IPS DF 19.7 (cell line): ENCODE results near the gene ORC4.
"Not testable (repeated sequence)": the region's sequence is repeated elsewhere in the genome, so short reads cannot be mapped to it uniquely, and the experiment has no call there.

Experiments used
- DNase-seq: peaks from one replicate; pipeline ENCODE4 v3.0.0-alpha.2; 2013; ENCODE audit warnings: low read depth, low spot score

The ORC4 gene

DNA sequence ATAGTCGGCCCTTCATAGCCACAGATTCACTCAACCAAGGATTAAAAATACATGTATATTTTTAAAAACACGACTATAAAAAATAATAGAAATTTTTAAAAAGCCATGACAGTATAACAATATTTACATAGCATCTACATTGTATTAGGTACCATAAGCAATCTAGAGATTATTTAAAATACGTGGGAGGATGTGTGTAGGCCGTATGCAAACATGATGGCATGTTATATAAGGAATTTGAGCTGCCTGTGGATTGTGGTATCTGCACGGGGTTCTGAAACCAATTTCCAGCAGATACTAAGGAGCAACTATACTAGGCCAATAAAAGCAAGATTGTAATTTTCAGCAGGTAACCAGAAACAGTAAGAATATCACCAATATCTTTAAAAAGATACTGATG, 5.9 kb downstream of the ORC4 start:
- no peak for DNase-seq

GRCh38 chr2:148013876-148014275, 6.7 kb downstream of the ORC4 start:
- DNase-seq: no peak

DNA sequence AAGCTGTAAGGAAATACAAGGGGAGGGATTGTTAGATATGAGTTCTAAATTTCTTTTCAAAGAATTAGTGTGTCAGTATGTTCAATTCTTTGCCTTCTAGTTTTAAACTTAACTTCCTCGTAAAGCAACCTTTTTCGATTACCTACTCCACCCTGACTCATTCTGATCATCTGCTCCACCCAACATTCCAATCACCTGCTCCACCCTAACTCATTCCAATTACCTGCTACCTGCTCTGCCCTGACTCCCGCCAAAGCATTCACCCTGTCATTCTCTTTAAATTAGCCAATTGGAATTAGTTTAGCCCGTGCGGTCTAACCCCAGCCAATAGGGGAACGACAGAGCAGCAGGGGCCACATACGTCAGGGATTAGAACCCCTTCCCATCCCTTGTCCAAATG, 12.1 kb downstream of the ORC4 start:
- DNase-seq: not testable (repeated sequence)

- DNase-seq: no peak
Measured at GRCh38 chr2:148007219-148007900, 13.2 kb downstream of the ORC4 start.

DNA sequence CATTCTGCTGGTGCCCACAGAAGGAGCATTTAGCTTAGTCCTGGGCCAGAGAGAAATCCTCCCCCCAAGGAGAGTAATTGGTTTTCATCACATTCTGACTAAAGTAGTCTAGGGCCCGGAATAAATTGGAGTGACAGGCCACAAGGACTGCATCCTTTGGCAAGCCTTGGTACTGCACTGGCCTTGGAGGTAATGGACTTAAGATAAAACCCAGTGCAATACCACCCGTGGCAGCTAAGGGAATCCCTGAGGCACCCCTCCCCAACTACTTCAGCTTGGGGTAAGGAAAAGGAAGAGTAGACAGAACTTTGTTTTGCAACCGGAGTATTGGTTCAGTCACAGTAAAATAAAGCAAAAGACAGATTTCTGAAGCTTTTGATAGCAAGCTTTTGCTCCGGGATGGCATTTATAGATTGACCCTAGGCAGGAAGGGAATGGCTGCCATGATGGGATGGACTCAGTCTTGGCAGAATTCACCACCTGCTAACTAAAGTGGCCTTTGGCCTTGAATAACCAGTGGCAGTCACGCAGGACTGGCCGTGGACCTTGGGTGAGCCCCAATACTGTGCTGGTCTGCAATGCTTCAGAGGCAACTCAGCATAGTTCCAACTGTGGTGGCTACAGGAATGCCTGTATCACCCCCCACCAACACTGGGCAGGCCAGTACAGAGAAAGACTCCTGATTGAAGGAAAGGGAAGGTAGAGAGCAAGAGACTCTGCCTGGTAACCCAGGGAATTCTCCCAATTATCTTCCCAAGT, 14.1 kb downstream of the ORC4 start:
- no peak for DNase-seq

GRCh38 chr2:148002420-148002819, 18.1 kb downstream of the ORC4 start:
- not testable (repeated sequence) for DNase-seq

- DNase-seq: no peak
Measured at GRCh38 chr2:148000095-148000494, 20.4 kb downstream of the ORC4 start.

- no peak for DNase-seq
Measured at GRCh38 chr2:147999126-147999525, 21.4 kb downstream of the ORC4 start.

GRCh38 chr2:147998203-147998602, 22.3 kb downstream of the ORC4 start:
- DNase-seq: no peak

- no peak for DNase-seq
Measured at GRCh38 chr2:147996828-147997227, 23.7 kb downstream of the ORC4 start.

DNA sequence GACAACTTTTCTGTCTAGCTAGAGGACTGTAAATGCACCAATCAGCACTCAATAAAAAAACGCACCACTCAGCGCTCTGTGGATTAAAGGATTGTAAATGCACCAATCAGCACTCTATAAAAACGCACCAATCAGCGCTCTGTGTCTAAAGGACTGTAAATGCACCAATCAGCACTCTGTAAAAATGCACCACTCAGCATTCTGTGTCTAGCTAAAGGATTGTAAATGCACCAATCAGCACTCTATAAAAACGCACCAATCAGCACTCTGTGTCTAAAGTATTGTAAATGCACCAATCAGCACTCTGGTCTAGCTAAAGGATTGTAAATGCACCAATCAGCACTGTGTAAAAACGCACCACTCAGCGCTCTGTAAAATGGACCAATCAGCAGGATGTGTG, 25.6 kb downstream of the ORC4 start:
- not testable (repeated sequence) for DNase-seq

- no peak for DNase-seq
Measured at GRCh38 chr2:147989809-147990403, 30.6 kb downstream of the ORC4 start.

DNA sequence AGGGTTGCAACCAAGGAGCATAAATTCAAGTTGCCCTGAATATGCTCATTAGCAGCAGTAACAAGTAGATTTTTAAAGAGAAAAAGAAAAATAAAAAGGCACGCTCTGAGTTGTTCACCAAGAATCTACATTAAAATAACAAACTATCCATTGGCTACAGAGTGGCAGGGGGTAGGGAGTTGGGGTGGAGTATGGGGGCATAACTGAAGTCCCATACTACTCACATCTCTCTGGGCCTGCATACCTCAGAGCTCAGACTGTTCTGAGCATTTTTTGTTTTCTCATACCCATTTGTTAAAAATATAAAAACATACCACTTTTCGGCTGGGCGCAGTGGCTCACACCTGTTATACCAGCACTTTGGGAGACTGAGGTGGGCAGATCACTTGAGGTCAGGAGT, 31.4 kb downstream of the ORC4 start:
- no peak for DNase-seq

DNA sequence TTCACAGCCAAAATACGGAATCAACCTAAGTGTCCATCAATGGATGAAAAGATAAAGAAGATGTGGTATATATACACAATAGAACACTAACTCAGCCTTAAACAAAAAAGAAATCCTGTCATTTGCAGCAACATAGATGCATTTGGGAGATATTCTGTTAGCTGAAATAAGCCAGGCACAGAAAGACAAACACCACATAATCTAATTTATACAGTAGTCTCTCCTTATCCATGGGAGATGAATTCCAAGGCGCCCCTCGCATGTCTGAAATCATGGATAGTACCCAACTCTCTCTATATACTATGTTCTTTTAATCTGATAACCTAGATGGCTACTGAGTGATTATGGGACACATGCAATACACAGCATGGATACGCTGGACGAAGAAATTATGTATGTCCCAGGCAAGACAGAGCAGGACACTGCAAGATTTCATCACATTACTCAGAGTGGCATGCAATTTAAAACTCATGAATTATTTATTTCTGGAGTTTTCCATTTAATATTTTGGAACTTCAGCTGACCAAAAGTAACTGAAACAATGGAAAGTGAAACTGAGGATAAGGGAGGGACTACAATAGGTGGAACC, 39.5 kb downstream of the ORC4 start:
- no peak for DNase-seq

- DNase-seq: no peak
Measured at GRCh38 chr2:147977679-147978078, 42.9 kb downstream of the ORC4 start.

DNA sequence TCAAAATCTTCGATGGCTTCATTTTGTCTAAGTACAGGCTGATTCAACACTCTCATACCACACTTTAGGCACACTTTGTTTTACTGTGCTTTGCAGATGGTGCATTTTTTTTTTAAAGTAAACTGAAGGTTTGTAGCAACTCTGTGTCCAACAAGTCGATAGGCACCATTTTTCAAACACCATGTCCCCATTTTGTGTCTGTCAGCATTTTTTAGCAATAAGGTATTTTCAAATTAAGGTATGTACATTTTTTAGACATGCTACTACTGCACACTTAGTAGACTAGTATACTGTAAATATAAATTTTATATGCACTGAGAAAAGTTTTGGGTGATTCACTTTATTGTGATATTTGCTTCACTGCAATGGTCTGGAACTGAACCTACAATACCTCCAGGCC, 44.4 kb downstream of the ORC4 start:
- no peak for DNase-seq

- DNase-seq: no peak
Measured at GRCh38 chr2:147968571-147968970, 52.0 kb downstream of the ORC4 start.

- no peak for DNase-seq
Measured at GRCh38 chr2:147952118-147952517, 68.4 kb downstream of the ORC4 start.

- DNase-seq: no peak
Measured at GRCh38 chr2:147945660-147946059, 74.9 kb downstream of the ORC4 start.

- DNase-seq: no peak
Measured at GRCh38 chr2:147939313-147939712, 81.2 kb downstream of the ORC4 start.

DNA sequence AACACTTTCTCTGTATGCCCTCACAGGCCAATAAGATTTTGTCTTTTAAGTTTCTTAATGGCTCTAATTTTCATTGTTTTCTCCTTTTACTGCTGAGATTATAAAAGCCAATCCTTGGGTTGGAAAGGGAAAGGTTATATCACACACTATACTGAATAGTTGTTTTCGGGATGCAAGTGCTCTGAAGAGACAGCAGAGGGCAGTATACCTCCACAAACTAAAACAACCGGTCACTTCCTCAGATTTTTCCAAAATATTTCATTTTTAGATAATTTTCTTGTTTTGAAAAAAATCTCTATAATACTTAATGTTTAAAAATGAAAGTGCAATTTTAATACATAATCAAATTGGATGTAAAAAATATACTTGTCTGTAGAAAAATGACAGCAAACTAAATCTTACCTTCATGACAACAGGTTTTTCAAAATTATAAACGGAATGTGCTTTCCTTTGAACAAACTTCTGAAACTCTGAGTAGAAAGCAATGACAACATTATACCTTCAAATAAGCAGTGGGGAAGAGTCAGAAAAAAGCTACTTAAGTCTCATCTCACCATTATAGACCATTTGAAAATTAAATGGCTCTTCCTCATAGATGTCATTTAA, 82.7 kb downstream of the ORC4 start:
- no peak for DNase-seq
